ENCODE results near the gene NUP160.
"Not testable (repeated sequence)": the region's sequence is repeated elsewhere in the genome, so short reads cannot be mapped to it uniquely, and the experiment has no call there.

The NUP160 gene

DNA sequence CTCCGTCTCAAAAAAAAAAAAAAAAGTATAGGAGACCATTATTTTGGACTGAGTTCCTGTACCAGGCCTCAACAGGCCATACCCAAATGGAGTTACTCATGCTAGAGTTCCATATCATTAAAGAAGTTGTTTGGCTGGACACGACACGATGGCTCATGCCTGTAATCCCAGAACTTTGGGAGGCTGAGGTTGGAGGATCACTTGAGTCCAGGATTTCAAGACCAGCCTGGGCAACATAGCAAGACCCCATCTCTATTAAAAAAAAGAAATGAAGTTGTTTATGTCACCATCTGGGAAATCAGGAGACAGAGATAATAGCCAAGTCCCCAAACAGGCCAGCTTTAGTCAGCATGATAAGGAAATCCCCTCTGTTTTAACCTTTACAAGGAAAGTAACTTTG lies 74.3 kb downstream of the NUP160 start:
- TF ChIP-seq CTCF (IDR thresholded peaks at IDR 0.05; ENCODE audit: unreplicated experiment in 3 of 3): no peak
- Mint-ChIP-seq H3K4me3 (no peak overlapping the region), H3K4me1 (peaks cover 6% of the 10 kb centered on the region)

DNA sequence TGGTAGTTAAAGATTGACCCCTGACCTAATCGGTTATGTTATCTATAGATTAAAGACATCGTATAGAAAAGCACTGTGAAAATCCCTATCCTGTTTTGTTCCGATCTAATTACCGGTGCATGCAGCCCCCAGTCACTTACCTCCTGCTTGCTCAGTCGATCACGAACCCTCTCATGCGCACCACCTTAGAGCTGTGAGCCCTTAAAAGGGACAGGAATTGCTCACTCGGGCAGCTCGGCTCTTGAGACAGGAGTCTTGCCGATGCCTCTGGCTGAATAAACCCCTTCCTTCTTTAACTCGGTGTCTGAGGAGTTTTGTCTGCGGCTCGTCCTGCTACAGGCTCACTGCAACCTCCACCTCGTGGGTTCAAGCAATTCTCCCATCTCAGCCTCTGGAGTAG lies 78.6 kb downstream of the NUP160 start:
- peak overlapping the region; percentile 67 to 79 (median 68) for H3K4me3 Mint-ChIP-seq
- H3K27ac Mint-ChIP-seq: peak overlapping the region; percentile 86 to 100 (median 94)
- not testable (repeated sequence) for H3K36me3 Mint-ChIP-seq (ENCODE audit: low read depth); H3K27me3 Mint-ChIP-seq (ENCODE audit: low read depth); H3K9me3 Mint-ChIP-seq
- peaks cover 19% of the 10 kb centered on the region for H3K4me1 Mint-ChIP-seq

More for the DNA sequence above, 74.3 kb downstream of the NUP160 start:
- Mint-ChIP-seq H3K36me3 (ENCODE audit: low read depth) (peaks cover 29% of the 10 kb centered on the region), H3K27me3 (ENCODE audit: low read depth) (no peaks in the 10 kb centered on the region), H3K9me3 (no peaks in the 10 kb centered on the region), H3K27ac (no peak overlapping the region)

- TF ChIP-seq CTCF (IDR thresholded peaks at IDR 0.05; ENCODE audit: unreplicated experiment in 3 of 3): no peak
Observed at GRCh38 chr11:47768101-47768612, 80.0 kb downstream of the NUP160 start.

GRCh38 chr11:47766509-47767227 lies 81.5 kb downstream of the NUP160 start:
- H3K36me3 Mint-ChIP-seq (ENCODE audit: low read depth): peaks cover 28% of the 10 kb centered on the region
- H3K4me3 Mint-ChIP-seq: peak overlapping the region; percentile 90 to 98 (median 90)
- peak overlapping the region; percentile 98 to 100 (median 99) for H3K27ac Mint-ChIP-seq
- peaks cover 20% of the 10 kb centered on the region for H3K4me1 Mint-ChIP-seq
- no peaks in the 10 kb centered on the region for H3K27me3 Mint-ChIP-seq (ENCODE audit: low read depth)
- TF ChIP-seq CTCF (IDR thresholded peaks at IDR 0.05; ENCODE audit: unreplicated experiment in 3 of 3): no peak
- no peaks in the 10 kb centered on the region for H3K9me3 Mint-ChIP-seq

More at GRCh38 chr11:47768101-47768612, 80.0 kb downstream of the NUP160 start:
- Mint-ChIP-seq H3K4me3 (peak overlapping the region; percentile 87 to 90 (median 90)), H3K27ac (peak overlapping the region; percentile 99 to 100 (median 99)), H3K27me3 (ENCODE audit: low read depth) (no peaks in the 10 kb centered on the region), H3K36me3 (ENCODE audit: low read depth) (peaks cover 17% of the 10 kb centered on the region), H3K9me3 (no peaks in the 10 kb centered on the region), H3K4me1 (peaks cover 20% of the 10 kb centered on the region)

DNA sequence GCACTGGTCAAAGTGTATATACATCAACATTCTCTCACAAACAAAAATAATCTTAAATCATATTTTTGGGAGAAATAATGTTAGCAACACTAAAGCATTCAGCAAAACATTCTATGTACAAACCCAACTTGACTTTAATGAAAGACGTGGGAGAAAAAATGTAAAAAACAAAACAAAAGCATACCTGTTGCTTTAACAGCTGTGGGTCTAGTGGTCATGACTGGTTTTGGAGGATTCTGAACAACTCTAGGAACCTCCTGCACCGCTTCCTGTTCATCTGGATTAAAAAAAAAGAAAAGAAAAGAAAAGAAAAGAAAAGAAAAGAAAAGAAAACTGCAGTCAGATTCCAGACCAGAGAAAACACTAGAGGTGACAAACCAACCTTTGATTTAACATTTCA lies 83.1 kb downstream of the NUP160 start:
- H3K4me3 Mint-ChIP-seq: peak overlapping the region; percentile 90 to 98 (median 90)
- TF ChIP-seq CTCF (IDR thresholded peaks at IDR 0.05; ENCODE audit: unreplicated experiment in 3 of 3): no peak
- H3K27me3 Mint-ChIP-seq (ENCODE audit: low read depth): no peaks in the 10 kb centered on the region
- peaks cover 40% of the 10 kb centered on the region for H3K36me3 Mint-ChIP-seq (ENCODE audit: low read depth)
- H3K9me3 Mint-ChIP-seq: no peaks in the 10 kb centered on the region
- H3K4me1 Mint-ChIP-seq: peaks cover 20% of the 10 kb centered on the region
- peak overlapping the region; percentile 95 to 100 (median 98) for H3K27ac Mint-ChIP-seq

DNA sequence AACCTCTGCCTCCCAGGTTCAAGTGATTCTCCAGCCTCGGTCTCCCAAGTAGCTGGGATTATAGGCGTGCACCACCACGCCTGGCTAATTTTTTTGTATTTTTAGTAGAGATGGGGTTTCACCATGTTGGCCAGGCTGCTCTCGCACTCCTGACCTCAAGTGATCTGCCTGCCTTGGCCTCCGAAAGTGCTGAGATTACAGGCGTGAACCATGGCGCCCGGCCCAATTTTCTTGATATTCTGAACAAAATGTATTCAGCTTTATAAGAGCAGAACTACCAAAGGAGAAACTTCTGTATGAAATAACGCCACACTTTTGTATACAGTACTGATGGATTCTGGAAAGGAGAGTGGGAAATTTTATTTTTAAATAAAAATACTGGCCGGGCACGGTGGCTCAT lies 88.9 kb downstream of the NUP160 start:
- peaks cover 88% of the 10 kb centered on the region for H3K36me3 Mint-ChIP-seq (ENCODE audit: low read depth)
- H3K27ac Mint-ChIP-seq; H3K9me3 Mint-ChIP-seq; H3K4me3 Mint-ChIP-seq; H3K27me3 Mint-ChIP-seq (ENCODE audit: low read depth); H3K4me1 Mint-ChIP-seq: not testable (repeated sequence)

GRCh38 chr11:47756208-47756607 lies 91.9 kb downstream of the NUP160 start:
- Mint-ChIP-seq H3K4me1 (no peaks in the 10 kb centered on the region), H3K4me3 (no peak overlapping the region), H3K36me3 (ENCODE audit: low read depth) (peaks cover 91% of the 10 kb centered on the region), H3K27me3 (ENCODE audit: low read depth) (no peaks in the 10 kb centered on the region), H3K27ac (no peak overlapping the region), H3K9me3 (no peaks in the 10 kb centered on the region)
- TF ChIP-seq CTCF (IDR thresholded peaks at IDR 0.05; ENCODE audit: unreplicated experiment in 3 of 3): no peak
